ENCODE data around the gene CAMSAP1. TPM values are rescaled to one million over a fixed set of nuclear protein-coding genes. Genes with fewer than 3 reads are reported as not detected.

Gene CAMSAP1
- total RNA-seq, 1 donor from 2014 or later: 150 TPM

- Mint-ChIP-seq H3K27ac (ENCODE audit: unreplicated experiment) (no peak overlapping the region), H3K9me3 (ENCODE audit: unreplicated experiment) (peaks cover 21% of the 10 kb centered on the region), H3K36me3 (ENCODE audit: unreplicated experiment) (peaks cover 40% of the 10 kb centered on the region), H3K4me1 (ENCODE audit: low read depth, unreplicated experiment) (peaks cover 18% of the 10 kb centered on the region), H3K27me3 (ENCODE audit: unreplicated experiment) (peaks cover 12% of the 10 kb centered on the region), H3K4me3 (ENCODE audit: unreplicated experiment) (peak overlapping the region; percentile 87)
- TF ChIP-seq CTCF (IDR thresholded peaks at IDR 0.05; ENCODE audit: partially characterized antibody, unreplicated experiment): no peak
- no peak for DNase-seq
Measured at GRCh38 chr9:135909371-135909770, 2.0 kb upstream of the CAMSAP1 start.

GRCh38 chr9:135908754-135909204 lies 1.4 kb upstream of the CAMSAP1 start:
- H3K27ac Mint-ChIP-seq (ENCODE audit: unreplicated experiment): peak overlapping the region; percentile 56
- no peak for DNase-seq

GRCh38 chr9:135908093-135908753 lies 877 bp upstream of the CAMSAP1 start:
- Mint-ChIP-seq H3K4me3 (ENCODE audit: unreplicated experiment) (peak overlapping the region; percentile 87), H3K36me3 (ENCODE audit: unreplicated experiment) (peaks cover 32% of the 10 kb centered on the region), H3K9me3 (ENCODE audit: unreplicated experiment) (peaks cover 26% of the 10 kb centered on the region), H3K4me1 (ENCODE audit: low read depth, unreplicated experiment) (peaks cover 26% of the 10 kb centered on the region), H3K27me3 (ENCODE audit: unreplicated experiment) (peaks cover 12% of the 10 kb centered on the region), H3K27ac (ENCODE audit: unreplicated experiment) (peak overlapping the region; percentile 56)
- no peak for TF ChIP-seq CTCF (IDR thresholded peaks at IDR 0.05; ENCODE audit: partially characterized antibody, unreplicated experiment)
- DNase-seq: no peak

More at GRCh38 chr9:135908754-135909204, 1.4 kb upstream of the CAMSAP1 start:
- H3K9me3 Mint-ChIP-seq (ENCODE audit: unreplicated experiment): peaks cover 24% of the 10 kb centered on the region
- peaks cover 20% of the 10 kb centered on the region for H3K4me1 Mint-ChIP-seq (ENCODE audit: low read depth, unreplicated experiment)
- H3K4me3 Mint-ChIP-seq (ENCODE audit: unreplicated experiment): peak overlapping the region; percentile 87
- peaks cover 37% of the 10 kb centered on the region for H3K36me3 Mint-ChIP-seq (ENCODE audit: unreplicated experiment)
- peaks cover 12% of the 10 kb centered on the region for H3K27me3 Mint-ChIP-seq (ENCODE audit: unreplicated experiment)
- no peak for TF ChIP-seq CTCF (IDR thresholded peaks at IDR 0.05; ENCODE audit: partially characterized antibody, unreplicated experiment)

- TF ChIP-seq CTCF (IDR thresholded peaks at IDR 0.05; ENCODE audit: partially characterized antibody, unreplicated experiment): no peak
- Mint-ChIP-seq H3K4me1 (ENCODE audit: low read depth, unreplicated experiment) (peaks cover 35% of the 10 kb centered on the region), H3K9me3 (ENCODE audit: unreplicated experiment) (peaks cover 26% of the 10 kb centered on the region), H3K27me3 (ENCODE audit: unreplicated experiment) (peaks cover 12% of the 10 kb centered on the region), H3K4me3 (ENCODE audit: unreplicated experiment) (no peak overlapping the region), H3K27ac (ENCODE audit: unreplicated experiment) (no peak overlapping the region), H3K36me3 (ENCODE audit: unreplicated experiment) (peaks cover 30% of the 10 kb centered on the region)
- peak; percentile 63 for DNase-seq
Measured at GRCh38 chr9:135907006-135907430, 328 bp downstream of the CAMSAP1 start.

GRCh38 chr9:135906291-135907005 lies 898 bp downstream of the CAMSAP1 start:
- Mint-ChIP-seq H3K27me3 (ENCODE audit: unreplicated experiment) (peaks cover 10% of the 10 kb centered on the region), H3K36me3 (ENCODE audit: unreplicated experiment) (peaks cover 25% of the 10 kb centered on the region), H3K9me3 (ENCODE audit: unreplicated experiment) (peaks cover 28% of the 10 kb centered on the region), H3K4me3 (ENCODE audit: unreplicated experiment) (peak overlapping the region; percentile 92), H3K27ac (ENCODE audit: unreplicated experiment) (peak overlapping the region; percentile 96), H3K4me1 (ENCODE audit: low read depth, unreplicated experiment) (peaks cover 40% of the 10 kb centered on the region)
- peak; percentile 48 for DNase-seq
- no peak for TF ChIP-seq CTCF (IDR thresholded peaks at IDR 0.05; ENCODE audit: partially characterized antibody, unreplicated experiment)

Measured in glutamatergic neuron (in vitro differentiated cells).